CD14-positive monocyte (primary cell): ENCODE measurements around the gene CACNA1D. TPM values are rescaled to one million over a fixed set of nuclear protein-coding genes. Genes with fewer than 3 reads are reported as not detected.

Experiments used
- DNase-seq, 3 donors: peaks; one replicate each; pipeline ENCODE4 v3.0.0-alpha.2; 2011 to 2022
- H2AFZ ChIP-seq: 2 replicates; pipeline ENCODE4 v1.6.0; 2012; ENCODE audit warnings: mild to moderate bottlenecking, low read depth, low read length, inconsistent platforms; ENCODE audit not compliant: insufficient read depth, poor library complexity, severe bottlenecking
- H3K27ac ChIP-seq, 2 donors: 1 replicate in 1 of 2; 2 replicates in 1 of 2; pipeline ENCODE4 v1.5.1; 2012 to 2013; ENCODE audit warnings: low read length in 2 of 2, control low read depth in 1 of 2, inconsistent platforms in 1 of 2, low read depth in 1 of 2, mild to moderate bottlenecking in 1 of 2
- H3K27me3 ChIP-seq, 2 donors: one replicate each; pipeline versions ENCODE4 v1.6.0 to v1.6.1; 2011 to 2013; ENCODE audit warnings: low read length in 2 of 2; ENCODE audit not compliant: control insufficient read depth in 2 of 2, insufficient read depth in 2 of 2
- H3K36me3 ChIP-seq, 2 donors: replicated peaks in 1 of 2; 1 replicate in 1 of 2; 2 replicates in 1 of 2; pipeline versions ENCODE4 v1.5.1 to v1.6.1; 2012 to 2013; ENCODE audit warnings: low read length in 2 of 2, control low read depth in 1 of 2, inconsistent platforms in 1 of 2, mild to moderate bottlenecking in 1 of 2; ENCODE audit not compliant: insufficient read depth in 2 of 2, control insufficient read depth in 1 of 2
- H3K4me1 ChIP-seq, 2 donors: 1 replicate in 1 of 2; 2 replicates in 1 of 2; pipeline versions ENCODE4 v1.5.1 to v1.6.1; 2012 to 2013; ENCODE audit warnings: low read length in 2 of 2, control low read depth in 1 of 2, inconsistent platforms in 1 of 2, mild to moderate bottlenecking in 1 of 2, moderate library complexity in 1 of 2; ENCODE audit not compliant: insufficient read depth in 2 of 2, control insufficient read depth in 1 of 2
- H3K4me2 ChIP-seq: replicated peaks from 2 replicates; pipeline ENCODE3; 2012; ENCODE audit warnings: low read length, moderate library complexity, mild to moderate bottlenecking; ENCODE audit not compliant: poor library complexity, severe bottlenecking; ENCODE audit errors: extremely low read depth
- H3K4me3 ChIP-seq, 3 experiments: fragments of 200-600 bp in 1 of 3; sonication (generic) in 1 of 3; replicated peaks in 1 of 3; 1 replicate in 2 of 3; 2 replicates in 1 of 3; pipeline ENCODE4 v1.5.1; 2011 to 2013; ENCODE audit warnings: low read length in 3 of 3, mild to moderate bottlenecking in 3 of 3, control low read depth in 2 of 3, low read depth in 2 of 3, inconsistent platforms in 1 of 3, moderate library complexity in 1 of 3
- H3K79me2 ChIP-seq: 2 replicates; pipeline ENCODE4 v1.6.0; 2012; ENCODE audit warnings: mild to moderate bottlenecking, control low read depth, inconsistent platforms, low read length, moderate library complexity; ENCODE audit not compliant: insufficient read depth
- H3K9ac ChIP-seq: 2 replicates; pipeline ENCODE4 v1.6.0; 2017; ENCODE audit warnings: low read length, mild to moderate bottlenecking; ENCODE audit not compliant: insufficient read depth, poor library complexity, severe bottlenecking
- H3K9me3 ChIP-seq, 2 donors: replicated peaks in 1 of 2; 1 replicate in 1 of 2; 2 replicates in 1 of 2; pipeline versions ENCODE4 v1.5.1 to v1.6.1; 2012 to 2013; ENCODE audit warnings: low read length in 2 of 2, control low read depth in 1 of 2; ENCODE audit not compliant: control insufficient read depth in 1 of 2, insufficient read depth in 1 of 2
- H4K20me1 ChIP-seq: 2 replicates; pipeline ENCODE4 v1.6.0; 2012; ENCODE audit warnings: mild to moderate bottlenecking, low read length, control low read depth, moderate library complexity; ENCODE audit not compliant: insufficient read depth
- H3K27ac Mint-ChIP-seq, 7 donors: one replicate each; pipeline ENCODE4 v1.8.0; 2020; ENCODE audit warnings: mild to moderate bottlenecking in 7 of 7, mixed read lengths in 7 of 7, moderate library complexity in 6 of 7, inconsistent platforms in 2 of 7
- H3K27me3 Mint-ChIP-seq, 3 donors: one replicate each; pipeline ENCODE4 v1.8.0; 2021 to 2022; ENCODE audit warnings: low read depth in 3 of 3, mild to moderate bottlenecking in 3 of 3, mixed read lengths in 3 of 3, moderate library complexity in 3 of 3, inconsistent platforms in 1 of 3
- H3K36me3 Mint-ChIP-seq, 2 donors: one replicate each; pipeline ENCODE4 v1.8.0; 2020; ENCODE audit warnings: mixed read lengths in 2 of 2, inconsistent platforms in 1 of 2, mild to moderate bottlenecking in 1 of 2
- H3K4me1 Mint-ChIP-seq: one replicate; pipeline ENCODE4 v1.8.0; 2020; ENCODE audit warnings: mild to moderate bottlenecking, mixed read lengths
- H3K4me3 Mint-ChIP-seq, 2 donors: one replicate each; pipeline ENCODE4 v1.8.0; 2020; ENCODE audit warnings: mild to moderate bottlenecking in 2 of 2, mixed read lengths in 2 of 2, moderate library complexity in 1 of 2
- H3K9me3 Mint-ChIP-seq, 7 donors: one replicate each; pipeline ENCODE4 v1.8.0; 2020 to 2022; ENCODE audit warnings: mixed read lengths in 7 of 7, mild to moderate bottlenecking in 6 of 7, moderate library complexity in 6 of 7, inconsistent platforms in 2 of 7
- CTCF ChIP-seq: fragments of 200-600 bp; IDR thresholded peaks from one replicate; pipeline ENCODE4 v1.8.0; 2022; ENCODE audit warnings: antibody characterized with exemption, mild to moderate bottlenecking
- WGBS: methylation state at CpG from one replicate; pipeline ENCODE4 v1.1.5; 2013; ENCODE audit warnings: missing lambda C conversion rate; ENCODE audit not compliant: insufficient coverage; 5-methylcytosine and 5-hydroxymethylcytosine counted together
- intact Hi-C, 2 donors: fragments of 100-400 bp; cut with micrococcal nuclease; formaldehyde crosslinking; loops; one replicate each; pipeline versions ENCODE4 v1.15.0 to v1.15.1; 2023
- polyA plus RNA-seq, 3 donors: library from polyadenylated mRNA; depleted of rRNA in 1 of 3; unstranded in 2 of 3; stranded (reverse) in 1 of 3; fragments of 300-500 nt in 2 of 3; fragments of >200 nt in 1 of 3; fragmentation: Illumina TruSeq in 2 of 3; gene quantifications; 1 replicate in 2 of 3; 2 replicates in 1 of 3; pipeline ENCODE4 v1.2.3, GENCODE V29; 2012 to 2021

The CACNA1D gene
- polyA plus RNA-seq, 3 donors: 0.29 to 1.2 (median 0.98) TPM

DNA sequence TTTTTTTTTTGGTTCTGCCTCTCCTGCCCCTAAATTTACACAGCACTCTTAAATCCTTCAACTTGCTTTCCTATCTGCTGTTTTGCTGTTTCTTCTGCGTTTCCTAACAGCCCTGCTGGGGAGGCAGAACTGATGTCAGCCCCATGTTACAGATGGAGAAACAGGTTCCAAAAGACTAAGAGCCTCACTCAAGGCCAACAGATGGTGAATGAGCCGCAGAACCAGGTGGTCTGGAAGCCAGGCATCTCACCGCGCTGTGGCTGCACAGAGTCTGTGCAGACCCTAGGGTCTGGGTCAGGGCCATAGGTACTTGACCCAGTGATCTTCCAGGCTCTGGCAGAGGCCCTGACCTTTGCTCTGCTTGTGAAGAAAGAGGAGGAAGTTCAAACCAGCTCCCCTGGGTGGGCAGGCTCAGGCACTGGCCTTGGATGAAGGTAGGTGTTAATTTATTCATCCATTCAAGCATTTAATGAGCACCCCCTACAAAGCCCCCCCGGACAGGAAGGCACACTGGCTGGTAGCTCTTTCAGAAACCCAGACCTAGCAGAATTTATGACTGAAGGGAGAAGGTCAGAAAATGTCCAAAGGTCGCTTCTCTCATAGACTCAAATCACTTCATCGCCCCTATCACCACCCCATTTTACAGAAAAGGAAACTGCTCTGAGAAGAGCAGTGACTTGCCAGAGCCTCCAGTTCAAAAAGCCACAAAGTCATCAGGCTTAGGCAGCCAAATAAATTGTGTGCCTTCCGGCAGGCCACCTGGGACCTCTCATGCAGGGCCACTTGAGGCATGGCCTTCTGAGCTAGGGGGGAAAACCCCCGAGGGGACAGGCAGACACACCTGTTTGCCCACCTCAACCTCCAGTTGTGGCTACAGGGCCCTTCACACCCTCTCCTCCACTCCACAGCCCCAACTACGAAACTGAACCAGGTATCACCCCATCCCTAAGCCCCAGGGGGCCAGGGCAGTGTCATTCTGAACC is 349.1 kb downstream of the CACNA1D start:
- intact Hi-C loops: no loop called here
- Histone ChIP-seq H3K27me3 (peaks cover 25 to 54% of the 10 kb centered on the region in 2 donors), H3K36me3 (no peaks in the 10 kb centered on the region), H3K4me2 (no peak overlapping the region), H3K4me1 (peaks cover 8 to 14% of the 10 kb centered on the region in 2 donors), H3K9me3 (peaks cover 0 to 8% of the 10 kb centered on the region in 2 donors), H3K27ac (no peak overlapping the region), H3K4me3 (no peak overlapping the region), H4K20me1 (no peaks in the 10 kb centered on the region), H2AFZ (no peak overlapping the region), H3K79me2 (no peaks in the 10 kb centered on the region), H3K9ac (no peak overlapping the region)
- WGBS: 95% methylated on average over 5 of the region's 10 CpGs
- peaks cover 0 to 8% (median 1%) of the 10 kb centered on the region in 7 donors for H3K9me3 Mint-ChIP-seq
- peaks cover 57 to 67% (median 60%) of the 10 kb centered on the region in 3 donors for H3K27me3 Mint-ChIP-seq
- peaks cover 9% of the 10 kb centered on the region for H3K4me1 Mint-ChIP-seq
- TF ChIP-seq CTCF: no peak
- H3K27ac Mint-ChIP-seq: no peak overlapping the region
- DNase-seq: no peak
- peaks cover 2 to 3% of the 10 kb centered on the region in 2 donors for H3K36me3 Mint-ChIP-seq
- peak overlapping the region in 1 of 2 donors; percentile 39 for H3K4me3 Mint-ChIP-seq

DNA sequence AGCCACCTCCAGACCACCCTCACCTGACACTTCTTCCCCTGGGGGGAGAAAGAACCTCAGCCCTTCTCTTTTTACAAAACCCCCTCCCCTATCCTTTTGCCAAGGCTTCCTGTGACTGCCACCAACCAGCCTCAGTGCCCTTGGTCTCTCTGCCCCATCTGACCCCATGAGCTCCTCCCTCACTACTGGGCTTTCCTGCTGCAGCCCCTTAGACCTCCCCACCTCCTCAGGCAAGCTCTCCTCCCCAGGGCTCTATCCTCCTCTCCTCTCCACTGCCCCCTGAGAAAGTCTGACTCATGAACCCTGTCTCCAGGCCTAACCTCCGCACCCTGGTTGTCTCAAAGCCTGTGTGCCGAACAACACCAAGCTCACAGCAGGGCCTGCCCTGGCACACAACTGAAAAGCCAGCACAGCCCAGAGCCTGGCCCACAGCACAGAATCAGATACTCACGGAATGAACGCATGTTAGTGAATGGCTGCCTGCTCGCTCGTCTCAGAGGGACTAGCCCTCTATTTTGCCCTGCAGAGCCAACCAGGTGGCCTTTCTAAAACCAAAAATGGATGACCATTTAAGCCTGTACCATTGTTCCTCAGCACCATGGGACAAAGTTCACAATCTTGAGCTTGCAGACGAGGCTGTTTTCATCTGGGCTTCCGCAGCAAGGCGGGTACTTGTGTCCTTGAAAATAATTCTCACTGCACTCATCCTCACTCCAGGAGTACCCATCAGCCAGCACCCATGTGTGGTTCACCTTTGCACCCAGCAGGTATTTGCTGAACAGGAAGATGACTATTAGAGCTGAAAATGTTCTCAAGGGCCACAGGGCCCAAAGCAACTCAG is 350.1 kb downstream of the CACNA1D start:
- no peak for TF ChIP-seq CTCF
- H3K79me2 ChIP-seq: no peaks in the 10 kb centered on the region
- peaks cover 29 to 61% of the 10 kb centered on the region in 2 donors for H3K27me3 ChIP-seq
- no peak overlapping the region for H2AFZ ChIP-seq
- WGBS: 99% methylated on average over 9 of the region's 9 CpGs
- H3K4me3 ChIP-seq: no peak overlapping the region
- peaks cover 0 to 8% of the 10 kb centered on the region in 2 donors for H3K9me3 ChIP-seq
- Mint-ChIP-seq H3K9me3 (peaks cover 0 to 10% (median 1%) of the 10 kb centered on the region in 7 donors), H3K4me3 (peak overlapping the region in 1 of 2 donors; percentile 92), H3K4me1 (peaks cover 9% of the 10 kb centered on the region), H3K27ac (peak overlapping the region in 2 of 7 donors; percentile 2 to 6), H3K27me3 (peaks cover 58 to 69% (median 62%) of the 10 kb centered on the region in 3 donors), H3K36me3 (peaks cover 2 to 3% of the 10 kb centered on the region in 2 donors)
- H3K9ac ChIP-seq: no peak overlapping the region
- no peaks in the 10 kb centered on the region for H3K36me3 ChIP-seq
- H3K4me2 ChIP-seq: no peak overlapping the region
- peaks cover 8 to 14% of the 10 kb centered on the region in 2 donors for H3K4me1 ChIP-seq
- intact Hi-C loops: no loop called here
- no peaks in the 10 kb centered on the region for H4K20me1 ChIP-seq
- no peak for DNase-seq
- H3K27ac ChIP-seq: no peak overlapping the region
